HEK293 (cell line): ENCODE data around the gene PTH2.

ENCODE experiments used
- CTCF ChIP-seq: fragments of 450-650 bp; formaldehyde crosslinking; IDR thresholded peaks from 2 replicates; pipeline ENCODE4 v1.5.1; 2016; ENCODE audit warnings: missing biosample characterization, missing genetic modification characterization
- MEIS1 ChIP-seq: sonication (generic); formaldehyde crosslinking; IDR thresholded peaks from 2 replicates; pipeline ENCODE4 v1.8.1; 2022; ENCODE audit warnings: missing genetic modification reagents, mild to moderate bottlenecking, borderline replicate concordance
- REST ChIP-seq: fragments of 450-650 bp; formaldehyde crosslinking; IDR thresholded peaks from 2 replicates; pipeline ENCODE4 v1.5.1; 2016; ENCODE audit warnings: missing biosample characterization, missing genetic modification characterization
- YY1 ChIP-seq: fragments of 450-650 bp; formaldehyde crosslinking; IDR thresholded peaks from 2 replicates; pipeline ENCODE4 v1.5.1; 2018; ENCODE audit warnings: missing biosample characterization, missing genetic modification characterization
- ZBTB17 ChIP-seq: fragments of 450-650 bp; formaldehyde crosslinking; IDR thresholded peaks from 2 replicates; pipeline ENCODE4 v1.5.1; 2016; ENCODE audit warnings: missing biosample characterization, missing genetic modification characterization
- ZBTB7A ChIP-seq: fragments of 450-650 bp; formaldehyde crosslinking; IDR thresholded peaks from 2 replicates; pipeline ENCODE4 v1.5.1; 2016; ENCODE audit warnings: low read depth, missing biosample characterization, missing genetic modification characterization
- ZNF23 ChIP-seq: fragments of 450-650 bp; formaldehyde crosslinking; IDR thresholded peaks from 2 replicates; pipeline ENCODE4 v1.5.1; 2016; ENCODE audit warnings: missing biosample characterization, missing genetic modification characterization, borderline replicate concordance
- ZNF354C ChIP-seq: fragments of 450-650 bp; formaldehyde crosslinking; IDR thresholded peaks from 2 replicates; pipeline ENCODE4 v1.5.1; 2016; ENCODE audit warnings: missing biosample characterization, missing genetic modification characterization, low read depth, borderline replicate concordance
- ZNF518A ChIP-seq: fragments of 450-650 bp; formaldehyde crosslinking; conservative IDR thresholded peaks from 2 replicates; pipeline ENCODE4 v1.5.1; 2016; ENCODE audit warnings: low read depth, missing biosample characterization, missing genetic modification characterization
- ZNF544 ChIP-seq: fragments of 450-650 bp; formaldehyde crosslinking; IDR thresholded peaks from 2 replicates; pipeline ENCODE4 v1.5.0; 2017; ENCODE audit warnings: missing biosample characterization, missing genetic modification characterization
- ZNF600 ChIP-seq: fragments of 450-650 bp; formaldehyde crosslinking; IDR thresholded peaks from 2 replicates; pipeline ENCODE4 v1.5.1; 2016; ENCODE audit warnings: missing biosample characterization, missing genetic modification characterization
- ZNF629 ChIP-seq: fragments of 450-650 bp; formaldehyde crosslinking; IDR thresholded peaks from 2 replicates; pipeline ENCODE4 v1.5.1; 2017; ENCODE audit warnings: missing biosample characterization, missing genetic modification characterization
- ZNF670 ChIP-seq: fragments of 450-650 bp; formaldehyde crosslinking; IDR thresholded peaks from 2 replicates; pipeline ENCODE4 v1.5.1; 2016; ENCODE audit warnings: missing biosample characterization, missing genetic modification characterization, low read depth

- no peak for TF ChIP-seq ZNF23
- no peak for TF ChIP-seq ZNF629
- TF ChIP-seq CTCF (tag by site-specific recombination), result no peak
- TF ChIP-seq ZNF518A (tag by site-specific recombination), result no peak
- TF ChIP-seq YY1 (tag by site-specific recombination), result no peak
- TF ChIP-seq REST (tag by site-specific recombination), result no peak
- TF ChIP-seq ZNF354C (tag by site-specific recombination), result no peak
- no peak for TF ChIP-seq ZNF670 (tag by site-specific recombination)
- no peak for TF ChIP-seq ZBTB17 (tag by site-specific recombination)
- TF ChIP-seq ZNF600 (tag by site-specific recombination), result no peak
- no peak for TF ChIP-seq ZNF544 (tag by site-specific recombination)
- no peak for TF ChIP-seq ZBTB7A
- no peak for TF ChIP-seq MEIS1 (CRISPR knock-in tag)
These were observed 32.3 kb downstream of the PTH2 start for GRCh38 chr19:49390929-49391359.
